A549 (cell line): ENCODE measurements around the gene LIN7A. TPM values are rescaled to one million over a fixed set of nuclear protein-coding genes. Genes with fewer than 3 reads are reported as not detected.

Source experiments
- ATAC-seq, 2 experiments: fragments of 200-7000 bp in 1 of 2; fragments of >200 bp in 1 of 2; cut with Nextera tagmentation in 1 of 2; cut with Tn5 transposase in 1 of 2; 3 replicates each; pipeline versions ENCODE4 v1.8.0 to v1.9.1; 2018 to 2020; ENCODE audit warnings: mild to moderate bottlenecking in 1 of 2, moderate library complexity in 1 of 2
- CTCF ChIA-PET: fragments of 300-600 bp; sonication (Branson Sonifier 250); formaldehyde crosslinking; extraction: SDS; loops from one replicate; lab custom pipeline; 2021; ENCODE audit warnings: antibody characterized with exemption, inconsistent platforms; lab: Yijun Ruan, JAX
- POLR2A ChIA-PET: fragments of 350-600 bp; formaldehyde crosslinking; extraction: SDS; loops from one replicate; lab custom pipeline; 2021; ENCODE audit warnings: antibody characterized with exemption, inconsistent platforms; lab: Yijun Ruan, JAX
- DNase-seq, 2 experiments: peaks; one replicate each; pipeline versions ENCODE4 v3.0.0 to v3.0.0-alpha.2; 2011 to 2016; ENCODE audit warnings: low read depth in 1 of 2, low spot score in 1 of 2
- FAIRE-seq: peaks from 2 replicates; lab custom pipeline; 2011; peaks lifted over from hg19 to GRCh38; lab: Jason Lieb, UNC
- H3K27ac ChIP-seq, 2 experiments: fragments of >200 bp; sonication (Bioruptor Twin); formaldehyde crosslinking; 3 replicates each; pipeline ENCODE4 v1.5.1; 2016 to 2017
- H3K4me1 ChIP-seq: fragments of >200 bp; sonication (Bioruptor Twin); formaldehyde crosslinking; 3 replicates; pipeline ENCODE4 v1.6.1; 2016
- H3K4me2 ChIP-seq: fragments of >200 bp; sonication (Bioruptor Twin); formaldehyde crosslinking; 3 replicates; pipeline ENCODE4 v1.6.1; 2016
- H3K4me3 ChIP-seq: fragments of >200 bp; sonication (Bioruptor Twin); formaldehyde crosslinking; 3 replicates; pipeline ENCODE4 v1.5.1; 2016
- H3K9me3 ChIP-seq: fragments of >200 bp; sonication (Bioruptor Twin); formaldehyde crosslinking; 3 replicates; pipeline ENCODE4 v1.6.1; 2016
- BHLHE40 ChIP-seq: IDR thresholded peaks from 2 replicates; pipeline ENCODE4 v1.6.1; 2012; ENCODE audit warnings: low read depth, low read length, inconsistent platforms
- CHD2 ChIP-seq: fragments of 150-350 bp; IDR thresholded peaks from 2 replicates; pipeline ENCODE4 v1.6.1; 2014; ENCODE audit warnings: low read length; ENCODE audit not compliant: partially characterized antibody
- GATA3 ChIP-seq: IDR thresholded peaks from 2 replicates; pipeline ENCODE4 v1.6.1; 2012; ENCODE audit warnings: borderline replicate concordance
- HES2 ChIP-seq: fragments of >200 bp; sonication (Bioruptor Twin); formaldehyde crosslinking; IDR thresholded peaks from 2 replicates; pipeline ENCODE4 v1.6.1; 2016
- HMGXB4 ChIP-seq: fragments of 250-450 bp; sonication (Bioruptor Pico); IDR thresholded peaks from 2 replicates; pipeline ENCODE4 v1.5.0; 2021; ENCODE audit warnings: mild to moderate bottlenecking, moderate library complexity, borderline replicate concordance
- HOXB13 ChIP-seq: fragments of 250-450 bp; sonication (Bioruptor Pico); IDR thresholded peaks from 2 replicates; pipeline ENCODE4 v1.5.0; 2020; ENCODE audit warnings: low read depth, mild to moderate bottlenecking, moderate library complexity
- HOXB5 ChIP-seq: fragments of 250-450 bp; sonication (Bioruptor Pico); IDR thresholded peaks from 2 replicates; pipeline ENCODE4 v1.5.0; 2020; ENCODE audit warnings: mild to moderate bottlenecking, moderate library complexity
- JUN ChIP-seq, 2 experiments: fragments of >200 bp; sonication (Bioruptor Twin); formaldehyde crosslinking; IDR thresholded peaks; 2 replicates in 1 of 2; 3 replicates in 1 of 2; pipeline ENCODE4 v1.6.1; 2016 to 2017
- KDM5A ChIP-seq: fragments of 200-600 bp; sonication (generic); IDR thresholded peaks from 2 replicates; pipeline ENCODE4 v1.6.1; 2016; ENCODE audit warnings: antibody characterized with exemption, mild to moderate bottlenecking
- MAFK ChIP-seq: fragments of 450-650 bp; IDR thresholded peaks from 2 replicates; pipeline ENCODE4 v1.6.1; 2014; ENCODE audit not compliant: partially characterized antibody
- NFE2L2 ChIP-seq: fragments of 150-350 bp; conservative IDR thresholded peaks from 2 replicates; pipeline ENCODE4 v1.6.1; 2014; ENCODE audit warnings: low read length
- NPAS2 ChIP-seq: fragments of 250-450 bp; sonication (Bioruptor Pico); IDR thresholded peaks from 2 replicates; pipeline ENCODE4 v1.8.0; 2022; ENCODE audit warnings: mild to moderate bottlenecking, moderate library complexity, borderline replicate concordance
- PHF8 ChIP-seq: fragments of 200-600 bp; sonication (generic); IDR thresholded peaks from 2 replicates; pipeline ENCODE4 v1.6.1; 2016; ENCODE audit warnings: low read depth, mild to moderate bottlenecking, antibody characterized with exemption, moderate library complexity, borderline replicate concordance
- RARB ChIP-seq: fragments of 250-450 bp; sonication (Bioruptor Pico); IDR thresholded peaks from 2 replicates; pipeline ENCODE4 v1.8.0; 2021; ENCODE audit warnings: mild to moderate bottlenecking, moderate library complexity
- RCOR1 ChIP-seq: fragments of 150-350 bp; IDR thresholded peaks from 2 replicates; pipeline ENCODE4 v1.6.1; 2014; ENCODE audit warnings: antibody characterized with exemption, low read length, low read depth
- RFX5 ChIP-seq: fragments of 450-650 bp; IDR thresholded peaks from 2 replicates; pipeline ENCODE4 v1.7.1; 2014; ENCODE audit warnings: antibody characterized with exemption, mild to moderate bottlenecking, moderate library complexity
- SMC3 ChIP-seq: fragments of >200 bp; sonication (Bioruptor Twin); formaldehyde crosslinking; IDR thresholded peaks from 3 replicates; pipeline ENCODE4 v1.6.1; 2018; ENCODE audit warnings: inconsistent platforms
- ZNF302 ChIP-seq: fragments of 250-450 bp; sonication (Bioruptor Pico); IDR thresholded peaks from 2 replicates; pipeline ENCODE4 v1.9.0; 2021; ENCODE audit warnings: inconsistent platforms, mild to moderate bottlenecking, moderate library complexity
- WGBS: methylation state at CpG from one replicate; pipeline ENCODE4 v1.1.6; 2017; ENCODE audit errors: missing lambda C conversion rate; 5-methylcytosine and 5-hydroxymethylcytosine counted together
- polyA plus RNA-seq, 4 experiments: library from polyadenylated mRNA; depleted of rRNA in 3 of 4; stranded (reverse); fragments of >200 nt; fragmentation: RNase III in 1 of 4; extraction: RNeasy Plus Mini Kit Qiagen cat#74134 plus additional on column Dnase treatment in 1 of 4; gene quantifications; 2 replicates in 3 of 4; 3 replicates in 1 of 4; pipeline ENCODE4 v1.2.3, GENCODE V29; 2011 to 2017
- TF ChIP-seq, protein P1 (sequence below): IDR thresholded peaks from 2 replicates; pipeline ENCODE4 v1.6.1; 2012; ENCODE audit warnings: low read depth, borderline replicate concordance

The LIN7A gene
- polyA plus RNA-seq, 2 of the 4 experiments (the other 2 are of a cell fraction): 0.23 to 2.6 TPM

DNA sequence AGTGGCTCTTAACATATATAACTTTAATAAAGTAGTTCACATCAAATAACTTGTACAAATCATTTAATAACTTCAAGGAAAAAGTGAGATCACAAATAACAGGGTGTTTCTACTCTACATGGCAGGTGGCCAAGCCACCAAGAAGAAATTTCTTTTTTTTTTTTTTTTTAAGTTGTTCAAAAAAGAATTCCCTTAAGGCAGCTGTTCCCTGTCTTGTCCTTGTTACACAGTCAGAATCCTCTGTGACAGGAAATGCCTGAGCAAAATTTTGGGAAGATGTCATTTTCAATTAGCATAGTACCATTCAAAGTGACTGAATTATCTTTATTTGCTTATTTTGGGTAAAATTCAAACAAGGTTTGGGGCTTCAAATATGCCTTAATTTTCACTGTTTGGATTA is 79.4 kb downstream of the LIN7A start (continued):
- TF ChIP-seq, protein P1, sequence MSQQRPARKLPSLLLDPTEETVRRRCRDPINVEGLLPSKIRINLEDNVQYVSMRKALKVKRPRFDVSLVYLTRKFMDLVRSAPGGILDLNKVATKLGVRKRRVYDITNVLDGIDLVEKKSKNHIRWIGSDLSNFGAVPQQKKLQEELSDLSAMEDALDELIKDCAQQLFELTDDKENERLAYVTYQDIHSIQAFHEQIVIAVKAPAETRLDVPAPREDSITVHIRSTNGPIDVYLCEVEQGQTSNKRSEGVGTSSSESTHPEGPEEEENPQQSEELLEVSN: no peak
- TF ChIP-seq BHLHE40 (no peak), GATA3 (no peak), NPAS2 (no peak), RCOR1 (no peak)

GRCh38 chr12:80857311-80857710 is 80.4 kb downstream of the LIN7A start:
- no peak for FAIRE-seq
- no peak overlapping the region for H3K27ac ChIP-seq
- H3K4me3 ChIP-seq: no peak overlapping the region
- H3K4me1 ChIP-seq: no peaks in the 10 kb centered on the region
- H3K4me2 ChIP-seq: no peak overlapping the region
- POLR2A ChIA-PET: no interaction called here
- H3K9me3 ChIP-seq: no peaks in the 10 kb centered on the region
- DNase-seq: no peak
- TF ChIP-seq HMGXB4 (CRISPR knock-in tag) (no peak), HES2 (no peak), RFX5 (no peak), CHD2 (no peak), ZNF302 (CRISPR knock-in tag) (no peak), JUN (IDR thresholded peaks at IDR 0.05) (no peak), KDM5A (no peak), NFE2L2 (no peak), HOXB5 (CRISPR knock-in tag) (no peak), RCOR1 (no peak), SMC3 (no peak), HOXB13 (CRISPR knock-in tag) (no peak)
- CTCF ChIA-PET: no interaction called here
- WGBS: 78% methylated on average over 1 of the region's 1 CpG
- ATAC-seq: no peak

- no peak for TF ChIP-seq ZNF302 (CRISPR knock-in tag)
- no peaks in the 10 kb centered on the region for H3K4me1 ChIP-seq
- H3K4me3 ChIP-seq: no peak overlapping the region
- ChIA-PET CTCF (no interaction called here), POLR2A (no interaction called here)
- DNase-seq (no peak), FAIRE-seq (no peak), ATAC-seq (no peak)
- H3K9me3 ChIP-seq: no peaks in the 10 kb centered on the region
- no peak overlapping the region for H3K27ac ChIP-seq
- no peak overlapping the region for H3K4me2 ChIP-seq
Measured at GRCh38 chr12:80849337-80849736, 88.4 kb downstream of the LIN7A start.

GRCh38 chr12:80848858-80849257 is 88.9 kb downstream of the LIN7A start:
- FAIRE-seq: no peak
- Histone ChIP-seq H3K4me3 (no peak overlapping the region), H3K4me1 (no peaks in the 10 kb centered on the region), H3K27ac (no peak overlapping the region), H3K9me3 (no peaks in the 10 kb centered on the region), H3K4me2 (no peak overlapping the region)
- no peak for DNase-seq
- TF ChIP-seq PHF8 (no peak), HOXB13 (CRISPR knock-in tag) (no peak), SMC3 (no peak), RARB (CRISPR knock-in tag) (no peak), MAFK (peak; percentile 40)
- CTCF ChIA-PET: no interaction called here
- 27% methylated on average over 1 of the region's 1 CpG for WGBS
- ATAC-seq: no peak
- POLR2A ChIA-PET: no interaction called here
